Motor neuron (in vitro differentiated cells): ENCODE measurements around the gene MYH4. TPM values are rescaled to one million over a fixed set of nuclear protein-coding genes. Genes with fewer than 3 reads are reported as not detected.

Experiments
- ATAC-seq, 8 experiments: fragments of 200-7000 bp; cut with Tn5 transposase; replicated peaks in 6 of 8; 2 replicates each; pipeline ENCODE4 v1.8.0; 2021; ENCODE audit warnings: mild to moderate bottlenecking in 8 of 8, moderate library complexity in 8 of 8
- H3K27ac ChIP-seq, 2 donors: fragments of 250-450 bp; sonication (Bioruptor Pico); 2 replicates each; pipeline ENCODE4 v1.9.0; 2021; ENCODE audit warnings: antibody characterized with exemption in 2 of 2, mild to moderate bottlenecking in 2 of 2, moderate library complexity in 1 of 2
- H3K4me1 ChIP-seq, 2 donors: fragments of 250-450 bp; sonication (Bioruptor Pico); replicated peaks in 1 of 2; 2 replicates each; pipeline ENCODE4 v1.6.1; 2021; ENCODE audit warnings: antibody characterized with exemption in 2 of 2, mild to moderate bottlenecking in 2 of 2, moderate library complexity in 1 of 2
- H3K4me3 ChIP-seq, 5 donors: fragments of 250-450 bp; sonication (Bioruptor Pico); 2 replicates each; pipeline ENCODE4 v1.9.0; 2021; ENCODE audit warnings: antibody characterized with exemption in 5 of 5, mild to moderate bottlenecking in 5 of 5, moderate library complexity in 4 of 5
- WGBS, 10 experiments: fragments of 450-650 bp; shearing (Covaris generic); methylation state at CpG; one replicate each; pipeline ENCODE4 v1.0.0; 2022; 5-methylcytosine and 5-hydroxymethylcytosine counted together
- in situ Hi-C, 9 experiments: fragments of 400-800 bp; cut with MboI; loops; one replicate each; pipeline ENCODE4 v1.15.0; 2021; ENCODE audit warnings: low sequenced_read_pairs in 9 of 9, low pct_unique_long_range_greater_than_20kb in 2 of 9; ENCODE audit not compliant: unreplicated experiment in 9 of 9
- total RNA-seq, 8 experiments: library from RNA; unstranded; fragments of 300-600 nt; gene quantifications; 2 replicates each; pipeline versions ENCODE4 v1.2.3 to v1.2.4, GENCODE V29; 2022

Gene MYH4
- under 1 TPM in 1 of 8 experiments, not detected in 7; 0.05 TPM for total RNA-seq

DNA sequence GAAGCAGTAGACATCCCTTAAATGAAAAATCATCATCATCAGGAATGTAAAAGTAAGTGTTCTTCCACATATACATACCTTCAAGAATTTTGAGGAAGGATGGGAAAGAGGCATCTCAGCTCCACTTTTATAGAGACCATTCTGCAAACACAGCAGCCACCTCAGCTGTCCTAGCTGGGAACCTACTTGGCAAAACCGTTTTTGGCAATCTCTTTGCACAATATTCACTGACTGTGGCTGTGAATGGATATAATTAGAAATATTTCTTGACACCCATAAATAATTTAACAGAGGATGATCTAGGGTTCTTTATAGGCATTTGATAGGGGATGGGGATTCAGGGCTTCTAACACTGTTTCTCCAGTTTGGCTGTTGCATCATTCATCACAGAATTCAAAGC is at the start of gene MYH4:
Gene MYH4 (minus strand): TSS at position 101 of the 400 bp plus-strand sequence. CDS start 2,814 bp downstream, outside the sequence.
- ATAC-seq, result no peak
- Histone ChIP-seq H3K4me3 (no peak within 1 kb of the TSS), H3K27ac (no peak within 1 kb of the TSS), H3K4me1 (no peaks in the 10 kb centered on the region)
- in situ Hi-C loops, result no loop called here
- 0 to 50% (median 25%) methylated on average over 1 of the region's 1 CpG; no CpG with 5 or more reads in 4 of the 10 experiments for WGBS, 10 experiments

DNA sequence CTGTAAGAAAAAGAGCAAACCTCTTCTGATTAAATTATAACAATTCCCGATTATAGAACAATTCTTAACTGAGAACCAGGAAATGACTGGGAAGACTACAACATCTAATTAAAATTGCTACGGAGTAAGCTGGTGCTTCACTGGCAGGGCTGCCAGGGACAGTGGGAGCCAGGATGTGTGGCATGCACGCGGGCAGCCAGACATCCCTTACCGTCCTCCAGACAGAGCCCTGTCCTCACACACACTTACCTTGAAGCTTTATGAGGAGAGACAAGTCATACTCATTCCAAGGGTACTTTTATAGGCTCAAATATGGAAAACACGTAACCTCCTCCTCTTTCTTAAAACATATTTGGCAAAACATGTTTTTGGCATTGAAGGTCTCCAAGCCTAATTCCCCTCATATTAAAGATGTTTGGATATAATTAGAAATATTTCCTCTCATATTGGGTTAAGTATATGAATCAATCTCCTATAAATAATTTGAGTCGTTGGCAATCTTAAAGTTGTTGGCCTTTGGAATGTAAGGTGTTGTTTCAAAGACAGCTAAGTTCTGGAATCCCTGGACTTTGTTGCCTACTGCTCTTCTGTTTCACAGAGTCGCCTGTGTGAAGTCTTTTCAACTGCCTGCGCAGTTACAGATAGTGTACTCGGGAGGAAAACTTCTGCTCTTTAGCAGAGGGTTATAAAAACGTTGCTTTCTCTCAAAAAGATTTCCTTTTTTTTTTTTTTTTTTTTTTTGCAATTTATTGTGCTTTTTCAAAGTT is 49.1 kb upstream of the MYH4 start, which contains the start of gene MYH1:
Gene MYH1 (minus strand): TSS at position 272 of the 767 bp plus-strand sequence. CDS start 1,900 bp downstream, outside the sequence.
- in situ Hi-C loops, result loop anchor here in 1 of 9 experiments (25.0 kb wide), 1 partner anchor 106 kb away; the partner anchor contains the start of gene MYH8
- whole genome bisulfite sequencing, 10 experiments, result 3 to 95% (median 76%) methylated on average over 4 to 11 of the region's 11 CpGs
- Histone ChIP-seq H3K27ac (no peak within 1 kb of the TSS), H3K4me1 (no peaks in the 10 kb centered on the region), H3K4me3 (no peak within 1 kb of the TSS)
- ATAC-seq, result no peak

DNA sequence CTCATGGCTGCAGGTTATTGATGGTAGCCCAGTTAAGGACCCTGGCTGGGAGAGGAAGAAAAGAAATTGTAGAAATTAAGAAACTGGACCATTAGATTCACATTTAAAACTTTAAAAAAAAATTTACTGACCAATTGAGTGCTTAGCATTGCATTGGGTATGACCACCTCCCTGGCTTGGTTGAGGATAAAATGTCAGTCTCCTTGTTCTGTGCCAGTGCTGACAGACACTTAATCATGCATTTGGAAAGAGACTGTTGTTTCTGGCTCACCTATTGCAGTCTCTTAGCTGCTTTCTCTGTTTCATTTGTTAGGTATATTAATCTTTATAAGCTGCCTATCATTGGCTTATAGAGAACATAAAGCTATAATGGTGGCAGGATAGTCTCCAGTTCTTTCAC is 47.3 kb upstream of the MYH4 start:
- no peak for ATAC-seq
- Histone ChIP-seq H3K27ac (no peak overlapping the region), H3K4me3 (no peak overlapping the region), H3K4me1 (no peaks in the 10 kb centered on the region)
- in situ Hi-C loops, result loop anchor here in 1 of 9 experiments (25.0 kb wide), 1 partner anchor 104 kb away; the partner anchor contains the start of gene MYH8

- Histone ChIP-seq H3K27ac (no peak overlapping the region), H3K4me3 (no peak overlapping the region), H3K4me1 (no peaks in the 10 kb centered on the region)
- no peak for ATAC-seq
- 17 to 90% (median 81%) methylated on average over 1 to 7 of the region's 7 CpGs for WGBS, 10 experiments
- in situ Hi-C loops, result loop anchor here in 1 of 9 experiments (25.0 kb wide), 1 partner anchor 104 kb away; the partner anchor contains the start of gene MYH8
Observed at GRCh38 chr17:10516065-10516464, 46.7 kb upstream of the MYH4 start.

GRCh38 chr17:10513299-10514067 is 44.1 kb upstream of the MYH4 start:
- Histone ChIP-seq H3K4me3 (no peak overlapping the region), H3K27ac (no peak overlapping the region), H3K4me1 (no peaks in the 10 kb centered on the region)
- no peak for ATAC-seq
- 13 to 90% (median 70%) methylated on average over 1 to 6 of the region's 6 CpGs; no CpG with 5 or more reads in 3 of the 10 experiments for WGBS, 10 experiments
- in situ Hi-C loops, result loop anchor here in 1 of 9 experiments (25.0 kb wide), 1 partner anchor 101 kb away; the partner anchor contains the start of gene MYH8

- in situ Hi-C loops, result loop anchor here in 1 of 9 experiments (25.0 kb wide), 1 partner anchor 101 kb away; the partner anchor contains the start of gene MYH8
- no peak for ATAC-seq
- Histone ChIP-seq H3K4me3 (no peak overlapping the region), H3K27ac (no peak overlapping the region), H3K4me1 (no peaks in the 10 kb centered on the region)
- WGBS, 10 experiments, result 0 to 86% (median 64%) methylated on average over 1 to 2 of the region's 2 CpGs; no CpG with 5 or more reads in 1 of the 10 experiments
Observed at GRCh38 chr17:10512856-10513255, 43.5 kb upstream of the MYH4 start.

- no peak for ATAC-seq
- in situ Hi-C loops, result loop anchor here in 1 of 9 experiments (25.0 kb wide), 1 partner anchor 88 kb away; the partner anchor contains the start of gene MYH8
- H3K27ac ChIP-seq, result no peak overlapping the region
- no peaks in the 10 kb centered on the region for H3K4me1 ChIP-seq
- no peak overlapping the region for H3K4me3 ChIP-seq
- WGBS, 10 experiments, result 17 to 90% (median 65%) methylated on average over 2 to 3 of the region's 3 CpGs
Observed at GRCh38 chr17:10499950-10500349, 30.6 kb upstream of the MYH4 start.

GRCh38 chr17:10492004-10492403 is 22.6 kb upstream of the MYH4 start:
- no peak for ATAC-seq
- H3K27ac ChIP-seq, result no peak overlapping the region
- WGBS, 10 experiments, result 60 to 100% (median 96%) methylated on average over 1 to 2 of the region's 2 CpGs; no CpG with 5 or more reads in 1 of the 10 experiments
- no peak overlapping the region for H3K4me3 ChIP-seq
- in situ Hi-C loops, result no loop called here
- no peaks in the 10 kb centered on the region for H3K4me1 ChIP-seq

DNA sequence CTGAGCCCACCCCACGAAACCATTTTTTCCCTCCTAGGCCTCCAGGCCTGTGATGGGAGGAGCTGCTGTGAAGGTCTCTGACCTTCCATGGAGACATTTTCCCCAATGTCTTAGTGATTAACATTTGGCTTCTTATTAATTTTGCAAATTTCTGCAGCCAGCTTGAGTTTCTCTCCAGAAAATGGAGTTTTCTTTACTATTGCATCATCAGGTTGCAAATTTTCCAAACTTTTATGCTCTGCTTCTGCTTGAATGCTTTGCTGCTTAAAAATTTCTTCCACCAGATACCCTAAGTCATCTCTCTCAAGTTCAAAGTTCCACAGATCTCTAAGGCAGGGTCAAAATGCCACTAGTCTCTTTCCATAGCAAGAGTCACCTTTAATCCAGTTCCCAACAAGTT is 12.9 kb upstream of the MYH4 start:
- ATAC-seq, result no peak
- Histone ChIP-seq H3K4me1 (no peaks in the 10 kb centered on the region), H3K4me3 (no peak overlapping the region), H3K27ac (no peak overlapping the region)
- in situ Hi-C loops, result no loop called here
- WGBS, 10 experiments, result 0 to 71% (median 63%) methylated on average over 1 of the region's 1 CpG; no CpG with 5 or more reads in 7 of the 10 experiments

- no peak for ATAC-seq
- 14 to 100% (median 72%) methylated on average over 1 of the region's 1 CpG for WGBS, 10 experiments
Observed at GRCh38 chr17:10477701-10478100, 8.3 kb upstream of the MYH4 start.

DNA sequence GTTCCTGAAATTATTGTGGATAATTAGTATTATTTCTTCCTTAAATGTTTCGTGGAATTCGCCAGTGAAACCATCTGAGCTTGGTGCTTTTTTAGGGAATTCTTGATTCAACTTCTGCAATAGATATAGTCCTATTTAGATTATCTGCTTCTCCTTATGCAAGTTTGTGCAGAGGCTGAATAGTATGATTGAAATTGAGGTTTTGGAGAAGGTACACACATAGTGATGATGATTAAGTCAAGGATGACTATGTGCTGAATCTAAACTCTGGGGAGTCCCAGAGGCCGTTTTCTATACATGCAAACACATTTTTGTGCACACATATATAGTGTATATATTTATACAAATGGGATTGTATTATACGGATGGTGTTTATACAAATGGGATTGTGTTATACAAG is 5.2 kb upstream of the MYH4 start:
- ATAC-seq, result no peak
- in situ Hi-C loops, result no loop called here
- H3K27ac ChIP-seq, result no peak overlapping the region
- H3K4me3 ChIP-seq, result no peak overlapping the region
- WGBS, 10 experiments, result 18 to 100% (median 76%) methylated on average over 1 to 4 of the region's 4 CpGs; no CpG with 5 or more reads in 1 of the 10 experiments
- H3K4me1 ChIP-seq, result no peaks in the 10 kb centered on the region

More at GRCh38 chr17:10477701-10478100, 8.3 kb upstream of the MYH4 start:
- no peak overlapping the region for H3K4me3 ChIP-seq
- H3K27ac ChIP-seq, result no peak overlapping the region
- no peaks in the 10 kb centered on the region for H3K4me1 ChIP-seq
- in situ Hi-C loops, result no loop called here

- peak in 1 of 8 experiments; percentile 45 for ATAC-seq
- H3K27ac ChIP-seq, result no peak overlapping the region
- H3K4me1 ChIP-seq, result no peaks in the 10 kb centered on the region
- H3K4me3 ChIP-seq, result no peak overlapping the region
- WGBS, 10 experiments, result 20 to 100% (median 88%) methylated on average over 1 of the region's 1 CpG; no CpG with 5 or more reads in 5 of the 10 experiments
- in situ Hi-C loops, result no loop called here
Observed at GRCh38 chr17:10471858-10472257, 2.5 kb upstream of the MYH4 start.

DNA sequence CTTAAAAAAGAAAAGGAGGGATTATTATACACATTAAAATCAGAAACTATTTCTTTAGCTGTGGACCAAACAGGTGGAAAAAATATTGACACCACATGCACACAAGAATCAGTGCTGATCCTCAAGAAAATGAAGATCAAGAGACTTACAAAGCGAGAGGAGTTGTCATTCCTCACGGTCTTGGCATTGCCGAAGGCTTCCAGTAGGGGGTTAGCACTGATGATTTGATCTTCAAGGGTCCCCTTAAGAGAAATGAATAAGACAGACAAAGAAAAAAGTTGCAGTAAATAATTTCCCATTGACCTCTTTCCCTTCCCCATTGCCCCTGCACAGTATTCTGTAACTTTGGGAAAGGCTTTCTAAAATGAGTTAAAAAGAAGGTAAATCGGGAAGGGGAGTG is 6.0 kb downstream of the MYH4 start:
- H3K4me1 ChIP-seq, result no peaks in the 10 kb centered on the region
- H3K4me3 ChIP-seq, result no peak overlapping the region
- ATAC-seq, result no peak
- WGBS, 10 experiments, result 0 to 85% (median 69%) methylated on average over 1 to 4 of the region's 4 CpGs; no CpG with 5 or more reads in 2 of the 10 experiments
- in situ Hi-C loops, result no loop called here
- no peak overlapping the region for H3K27ac ChIP-seq
